WTC11 (cell line): ENCODE data around the gene HLX. TPM values are rescaled to one million over a fixed set of nuclear protein-coding genes. Genes with fewer than 3 reads are reported as not detected.
A peak's percentile ranks its signal among the peaks of the same experiment; 100 is the strongest.

ENCODE experiments used
- ATAC-seq: fragments of 200-7000 bp; cut with Tn5 transposase; 2 replicates; pipeline ENCODE4 v1.10.0; 2021; ENCODE audit warnings: mild to moderate bottlenecking, moderate library complexity
- CTCF ChIA-PET: fragments of 300-600 bp; sonication (Branson Sonifier 250); formaldehyde crosslinking; loops from one replicate; lab custom pipeline; 2021; ENCODE audit warnings: antibody characterized with exemption; lab: Charles Lee
- POLR2A ChIA-PET: fragments of 350-600 bp; sonication (Branson Sonifier 250); formaldehyde crosslinking; loops from one replicate; lab custom pipeline; 2021; ENCODE audit warnings: antibody characterized with exemption; lab: Charles Lee
- DNase-seq: peaks from one replicate; pipeline ENCODE4 v3.0.0; 2021; ENCODE audit warnings: low spot score
- H3K27ac Mint-ChIP-seq: 2 replicates; pipeline ENCODE4 v1.8.0; 2021; ENCODE audit warnings: mixed read lengths
- H3K27me3 Mint-ChIP-seq: 2 replicates; pipeline ENCODE4 v1.8.0; 2021; ENCODE audit warnings: low read depth, mild to moderate bottlenecking, moderate library complexity, mixed read lengths
- H3K36me3 Mint-ChIP-seq: 2 replicates; pipeline ENCODE4 v1.8.0; 2021; ENCODE audit warnings: mixed read lengths
- H3K4me1 Mint-ChIP-seq: 2 replicates; pipeline ENCODE4 v1.8.0; 2022; ENCODE audit warnings: mixed read lengths
- H3K4me3 Mint-ChIP-seq: 2 replicates; pipeline ENCODE4 v1.8.0; 2021; ENCODE audit warnings: mild to moderate bottlenecking, moderate library complexity, mixed read lengths
- H3K9me3 Mint-ChIP-seq: 2 replicates; pipeline ENCODE4 v1.8.0; 2021; ENCODE audit warnings: mixed read lengths
- ATF6 ChIP-seq: sonication (generic); formaldehyde crosslinking; IDR thresholded peaks from 2 replicates; pipeline ENCODE4 v1.8.1; 2023; ENCODE audit warnings: mild to moderate bottlenecking, missing genetic modification reagents
- HMGA2 ChIP-seq: fragments of 250-450 bp; sonication (Bioruptor Pico); IDR thresholded peaks from 2 replicates; pipeline ENCODE4 v1.4.0; 2021; ENCODE audit warnings: mild to moderate bottlenecking, moderate library complexity
- JUN ChIP-seq: sonication (generic); formaldehyde crosslinking; IDR thresholded peaks from 2 replicates; pipeline ENCODE4 v1.8.0; 2023; ENCODE audit warnings: mild to moderate bottlenecking, missing genetic modification reagents
- NR1H2 ChIP-seq: sonication (generic); formaldehyde crosslinking; IDR thresholded peaks from 2 replicates; pipeline ENCODE4 v1.9.0; 2021; ENCODE audit warnings: mild to moderate bottlenecking, moderate library complexity, missing genetic modification reagents
- RELA ChIP-seq: sonication (generic); formaldehyde crosslinking; IDR thresholded peaks from 2 replicates; pipeline ENCODE4 v1.8.1; 2022; ENCODE audit warnings: missing genetic modification reagents, mild to moderate bottlenecking, borderline replicate concordance
- TEAD4 ChIP-seq: sonication (generic); formaldehyde crosslinking; IDR thresholded peaks from 2 replicates; pipeline ENCODE4 v1.8.0; 2022; ENCODE audit warnings: mild to moderate bottlenecking, missing genetic modification reagents
- total RNA-seq: library from RNA; stranded (reverse); gene quantifications from 3 replicates; pipeline ENCODE4 v1.2.3, GENCODE V29; 2021
- TF ChIP-seq, protein P1 (sequence below): sonication (generic); formaldehyde crosslinking; IDR thresholded peaks from 2 replicates; pipeline ENCODE4 v1.8.1; 2023; ENCODE audit warnings: mild to moderate bottlenecking, missing genetic modification reagents, borderline replicate concordance
- TF ChIP-seq, protein P2 (sequence below): sonication (generic); formaldehyde crosslinking; IDR thresholded peaks from 2 replicates; pipeline ENCODE4 v1.8.1; 2022; ENCODE audit warnings: missing genetic modification reagents, borderline replicate concordance
- TF ChIP-seq, protein P3 (sequence below): sonication (generic); formaldehyde crosslinking; IDR thresholded peaks from 2 replicates; pipeline ENCODE4 v1.8.1; 2022; ENCODE audit warnings: mild to moderate bottlenecking, missing genetic modification reagents, moderate library complexity, borderline replicate concordance
- TF ChIP-seq, protein P4 (sequence below): sonication (generic); formaldehyde crosslinking; IDR thresholded peaks from 2 replicates; pipeline ENCODE4 v1.8.1; 2023; ENCODE audit warnings: mild to moderate bottlenecking, missing genetic modification reagents, moderate library complexity
- TF ChIP-seq, protein P5 (sequence below): sonication (generic); formaldehyde crosslinking; IDR thresholded peaks from 2 replicates; pipeline ENCODE4 v1.8.1; 2023; ENCODE audit warnings: mild to moderate bottlenecking, missing genetic modification reagents
- TF ChIP-seq, protein P6 (sequence below): sonication (generic); formaldehyde crosslinking; IDR thresholded peaks from 2 replicates; pipeline ENCODE4 v1.8.1; 2022; ENCODE audit warnings: mild to moderate bottlenecking, moderate library complexity, missing genetic modification reagents

Gene HLX
- total RNA-seq, 1 experiment from 2014 or later: not detected

- no peak for ATAC-seq
- Mint-ChIP-seq H3K4me1 (peaks cover 49% of the 10 kb centered on the region), H3K36me3 (peaks cover 3% of the 10 kb centered on the region; the same call in 1 of the 2 replicates), H3K27me3 (peaks cover 100% of the 10 kb centered on the region), H3K4me3 (peak overlapping the region; percentile 55), H3K27ac (no peak overlapping the region), H3K9me3 (0 out of 2 replicates have a peak, but pooled peaks cover 3% of the 10 kb centered on the region)
- no peak for DNase-seq
- ChIA-PET POLR2A (interaction anchor here (1.3 kb wide), 1 partner anchor 13 kb away, joined by 4 read pairs; no protein-coding TSS in a partner anchor), CTCF (no interaction called here)
- TF ChIP-seq JUN: no peak
- TF ChIP-seq NR1H2 (CRISPR knock-in tag): no peak
- no peak for TF ChIP-seq ATF6 (CRISPR knock-in tag)
- TF ChIP-seq, protein P1, sequence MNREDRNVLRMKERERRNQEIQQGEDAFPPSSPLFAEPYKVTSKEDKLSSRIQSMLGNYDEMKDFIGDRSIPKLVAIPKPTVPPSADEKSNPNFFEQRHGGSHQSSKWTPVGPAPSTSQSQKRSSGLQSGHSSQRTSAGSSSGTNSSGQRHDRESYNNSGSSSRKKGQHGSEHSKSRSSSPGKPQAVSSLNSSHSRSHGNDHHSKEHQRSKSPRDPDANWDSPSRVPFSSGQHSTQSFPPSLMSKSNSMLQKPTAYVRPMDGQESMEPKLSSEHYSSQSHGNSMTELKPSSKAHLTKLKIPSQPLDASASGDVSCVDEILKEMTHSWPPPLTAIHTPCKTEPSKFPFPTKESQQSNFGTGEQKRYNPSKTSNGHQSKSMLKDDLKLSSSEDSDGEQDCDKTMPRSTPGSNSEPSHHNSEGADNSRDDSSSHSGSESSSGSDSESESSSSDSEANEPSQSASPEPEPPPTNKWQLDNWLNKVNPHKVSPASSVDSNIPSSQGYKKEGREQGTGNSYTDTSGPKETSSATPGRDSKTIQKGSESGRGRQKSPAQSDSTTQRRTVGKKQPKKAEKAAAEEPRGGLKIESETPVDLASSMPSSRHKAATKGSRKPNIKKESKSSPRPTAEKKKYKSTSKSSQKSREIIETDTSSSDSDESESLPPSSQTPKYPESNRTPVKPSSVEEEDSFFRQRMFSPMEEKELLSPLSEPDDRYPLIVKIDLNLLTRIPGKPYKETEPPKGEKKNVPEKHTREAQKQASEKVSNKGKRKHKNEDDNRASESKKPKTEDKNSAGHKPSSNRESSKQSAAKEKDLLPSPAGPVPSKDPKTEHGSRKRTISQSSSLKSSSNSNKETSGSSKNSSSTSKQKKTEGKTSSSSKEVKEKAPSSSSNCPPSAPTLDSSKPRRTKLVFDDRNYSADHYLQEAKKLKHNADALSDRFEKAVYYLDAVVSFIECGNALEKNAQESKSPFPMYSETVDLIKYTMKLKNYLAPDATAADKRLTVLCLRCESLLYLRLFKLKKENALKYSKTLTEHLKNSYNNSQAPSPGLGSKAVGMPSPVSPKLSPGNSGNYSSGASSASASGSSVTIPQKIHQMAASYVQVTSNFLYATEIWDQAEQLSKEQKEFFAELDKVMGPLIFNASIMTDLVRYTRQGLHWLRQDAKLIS (CRISPR knock-in tag): no peak
- no peak for TF ChIP-seq RELA (CRISPR knock-in tag)
Measured at GRCh38 chr1:220896092-220896491, 16.8 kb downstream of the HLX start.

DNA sequence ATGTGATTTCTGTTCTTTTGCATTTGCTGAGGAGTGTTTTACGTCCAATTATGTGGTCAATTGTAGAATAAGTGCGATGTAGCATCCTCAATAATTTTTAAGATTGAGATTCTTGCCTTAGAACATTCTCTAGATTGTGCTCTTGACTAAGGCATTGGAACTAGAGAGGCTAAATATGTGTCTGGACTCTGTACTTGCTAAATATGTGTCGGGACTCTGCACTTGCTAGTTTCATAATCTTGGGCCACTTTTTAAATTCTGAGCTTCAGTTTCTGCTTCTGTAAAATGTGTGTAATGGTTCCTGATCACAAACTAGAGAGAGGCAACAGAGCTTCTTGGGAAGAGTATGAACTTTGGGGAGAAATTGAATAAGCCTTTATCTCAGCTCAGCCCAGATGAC is 21.6 kb downstream of the HLX start:
- H3K4me1 Mint-ChIP-seq: peaks cover 10% of the 10 kb centered on the region
- no peak for DNase-seq

GRCh38 chr1:220901881-220902280 is 22.6 kb downstream of the HLX start:
- Mint-ChIP-seq H3K27ac (no peak overlapping the region), H3K27me3 (peaks cover 56% of the 10 kb centered on the region), H3K9me3 (0 out of 2 replicates have a peak, but pooled peaks cover 3% of the 10 kb centered on the region), H3K36me3 (no peaks in the 10 kb centered on the region), H3K4me1 (peaks cover 7% of the 10 kb centered on the region)
- no peak for ATAC-seq
- ChIA-PET CTCF (no interaction called here), POLR2A (no interaction called here)
- no peak for DNase-seq
- TF ChIP-seq, protein P2, sequence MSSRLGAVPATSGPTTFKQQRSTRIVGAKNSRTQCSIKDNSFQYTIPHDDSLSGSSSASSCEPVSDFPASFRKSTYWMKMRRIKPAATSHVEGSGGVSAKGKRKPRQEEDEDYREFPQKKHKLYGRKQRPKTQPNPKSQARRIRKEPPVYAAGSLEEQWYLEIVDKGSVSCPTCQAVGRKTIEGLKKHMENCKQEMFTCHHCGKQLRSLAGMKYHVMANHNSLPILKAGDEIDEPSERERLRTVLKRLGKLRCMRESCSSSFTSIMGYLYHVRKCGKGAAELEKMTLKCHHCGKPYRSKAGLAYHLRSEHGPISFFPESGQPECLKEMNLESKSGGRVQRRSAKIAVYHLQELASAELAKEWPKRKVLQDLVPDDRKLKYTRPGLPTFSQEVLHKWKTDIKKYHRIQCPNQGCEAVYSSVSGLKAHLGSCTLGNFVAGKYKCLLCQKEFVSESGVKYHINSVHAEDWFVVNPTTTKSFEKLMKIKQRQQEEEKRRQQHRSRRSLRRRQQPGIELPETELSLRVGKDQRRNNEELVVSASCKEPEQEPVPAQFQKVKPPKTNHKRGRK (CRISPR knock-in tag): no peak
- TF ChIP-seq, protein P3, sequence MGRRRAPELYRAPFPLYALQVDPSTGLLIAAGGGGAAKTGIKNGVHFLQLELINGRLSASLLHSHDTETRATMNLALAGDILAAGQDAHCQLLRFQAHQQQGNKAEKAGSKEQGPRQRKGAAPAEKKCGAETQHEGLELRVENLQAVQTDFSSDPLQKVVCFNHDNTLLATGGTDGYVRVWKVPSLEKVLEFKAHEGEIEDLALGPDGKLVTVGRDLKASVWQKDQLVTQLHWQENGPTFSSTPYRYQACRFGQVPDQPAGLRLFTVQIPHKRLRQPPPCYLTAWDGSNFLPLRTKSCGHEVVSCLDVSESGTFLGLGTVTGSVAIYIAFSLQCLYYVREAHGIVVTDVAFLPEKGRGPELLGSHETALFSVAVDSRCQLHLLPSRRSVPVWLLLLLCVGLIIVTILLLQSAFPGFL: no peak
- TF ChIP-seq, protein P4, sequence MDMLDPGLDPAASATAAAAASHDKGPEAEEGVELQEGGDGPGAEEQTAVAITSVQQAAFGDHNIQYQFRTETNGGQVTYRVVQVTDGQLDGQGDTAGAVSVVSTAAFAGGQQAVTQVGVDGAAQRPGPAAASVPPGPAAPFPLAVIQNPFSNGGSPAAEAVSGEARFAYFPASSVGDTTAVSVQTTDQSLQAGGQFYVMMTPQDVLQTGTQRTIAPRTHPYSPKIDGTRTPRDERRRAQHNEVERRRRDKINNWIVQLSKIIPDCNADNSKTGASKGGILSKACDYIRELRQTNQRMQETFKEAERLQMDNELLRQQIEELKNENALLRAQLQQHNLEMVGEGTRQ (CRISPR knock-in tag): no peak
- TF ChIP-seq HMGA2 (CRISPR knock-in tag): no peak
- TF ChIP-seq, protein P5, sequence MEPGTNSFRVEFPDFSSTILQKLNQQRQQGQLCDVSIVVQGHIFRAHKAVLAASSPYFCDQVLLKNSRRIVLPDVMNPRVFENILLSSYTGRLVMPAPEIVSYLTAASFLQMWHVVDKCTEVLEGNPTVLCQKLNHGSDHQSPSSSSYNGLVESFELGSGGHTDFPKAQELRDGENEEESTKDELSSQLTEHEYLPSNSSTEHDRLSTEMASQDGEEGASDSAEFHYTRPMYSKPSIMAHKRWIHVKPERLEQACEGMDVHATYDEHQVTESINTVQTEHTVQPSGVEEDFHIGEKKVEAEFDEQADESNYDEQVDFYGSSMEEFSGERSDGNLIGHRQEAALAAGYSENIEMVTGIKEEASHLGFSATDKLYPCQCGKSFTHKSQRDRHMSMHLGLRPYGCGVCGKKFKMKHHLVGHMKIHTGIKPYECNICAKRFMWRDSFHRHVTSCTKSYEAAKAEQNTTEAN (CRISPR knock-in tag): no peak
- TF ChIP-seq, all 79 proteins: peak for 0
- H3K4me3 Mint-ChIP-seq: no peak overlapping the region

More for the DNA sequence above, 21.6 kb downstream of the HLX start:
- POLR2A ChIA-PET: no interaction called here
- TF ChIP-seq, protein P6, sequence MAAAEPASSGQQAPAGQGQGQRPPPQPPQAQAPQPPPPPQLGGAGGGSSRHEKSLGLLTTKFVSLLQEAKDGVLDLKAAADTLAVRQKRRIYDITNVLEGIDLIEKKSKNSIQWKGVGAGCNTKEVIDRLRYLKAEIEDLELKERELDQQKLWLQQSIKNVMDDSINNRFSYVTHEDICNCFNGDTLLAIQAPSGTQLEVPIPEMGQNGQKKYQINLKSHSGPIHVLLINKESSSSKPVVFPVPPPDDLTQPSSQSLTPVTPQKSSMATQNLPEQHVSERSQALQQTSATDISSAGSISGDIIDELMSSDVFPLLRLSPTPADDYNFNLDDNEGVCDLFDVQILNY: no peak
- TF ChIP-seq TEAD4 (CRISPR knock-in tag) (no peak), NR1H2 (CRISPR knock-in tag) (no peak)
- no peak for ATAC-seq
- Mint-ChIP-seq H3K36me3 (no peaks in the 10 kb centered on the region), H3K27me3 (peaks cover 63% of the 10 kb centered on the region), H3K9me3 (0 out of 2 replicates have a peak, but pooled peaks cover 3% of the 10 kb centered on the region), H3K4me3 (no peak overlapping the region), H3K27ac (no peak overlapping the region)
- CTCF ChIA-PET: no interaction called here
